GM18909 (cell line): Measurements from ENCODE around the gene SSBP3.

Source experiments
- ATAC-seq: cut with Tn5 transposase; IDR thresholded peaks from one replicate; pipeline ENCODE4 v1.9.1; 2021; ENCODE audit warnings: mild to moderate bottlenecking; ENCODE audit not compliant: unreplicated experiment, poor library complexity

SSBP3 gene

GRCh38 chr1:54413295-54413694 lies 7.1 kb upstream of the SSBP3 start:
- no peak for ATAC-seq

- no peak for ATAC-seq
These were observed 4.2 kb upstream of the SSBP3 start for GRCh38 chr1:54410359-54410758.

DNA sequence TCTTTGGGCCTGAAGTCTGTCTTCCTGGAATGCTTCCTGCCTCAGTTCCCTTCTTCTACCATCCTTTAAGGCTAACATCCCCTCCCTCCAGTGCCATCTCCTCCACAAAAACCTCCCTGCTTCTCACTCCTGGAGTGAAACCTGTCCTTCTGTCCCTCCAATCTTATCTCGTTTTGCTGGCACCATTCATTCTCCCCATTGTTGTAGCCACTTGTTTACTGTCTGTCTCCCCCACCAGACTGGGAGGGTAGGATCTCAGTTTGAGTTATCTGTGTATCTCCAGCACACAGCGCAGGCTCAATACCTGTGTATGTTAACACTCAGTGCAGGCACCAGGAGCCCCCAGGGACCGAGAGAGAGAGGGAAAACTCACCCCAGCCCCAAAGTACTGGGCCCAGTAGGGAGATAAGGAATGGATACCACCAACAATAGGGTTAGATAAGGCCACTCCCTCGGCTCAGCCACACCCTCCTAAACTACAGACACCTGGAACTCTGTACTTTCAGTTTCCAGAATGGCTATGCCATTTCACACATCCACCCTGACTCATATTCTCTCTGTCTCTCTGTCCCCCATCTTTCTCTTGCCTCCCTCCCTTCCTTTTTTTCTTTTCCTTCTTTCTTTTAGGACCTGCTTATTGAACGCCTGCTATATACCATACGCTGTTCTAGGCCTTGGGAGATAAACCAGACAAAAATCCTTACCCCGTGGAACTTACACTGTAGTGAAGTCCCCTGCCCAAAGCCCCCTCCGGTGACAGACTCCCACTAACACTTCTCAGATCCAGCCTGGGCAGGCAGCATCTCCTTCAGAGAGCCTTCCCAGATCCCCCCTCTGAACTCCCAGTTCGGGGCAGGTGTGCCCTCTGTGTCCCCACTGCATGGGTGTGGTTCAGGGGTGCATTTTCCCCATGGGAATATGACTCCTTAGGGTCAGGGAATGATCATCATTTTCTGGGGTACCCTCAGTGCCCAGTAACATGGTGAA lies 3.3 kb upstream of the SSBP3 start:
- peak; percentile 33 for ATAC-seq

DNA sequence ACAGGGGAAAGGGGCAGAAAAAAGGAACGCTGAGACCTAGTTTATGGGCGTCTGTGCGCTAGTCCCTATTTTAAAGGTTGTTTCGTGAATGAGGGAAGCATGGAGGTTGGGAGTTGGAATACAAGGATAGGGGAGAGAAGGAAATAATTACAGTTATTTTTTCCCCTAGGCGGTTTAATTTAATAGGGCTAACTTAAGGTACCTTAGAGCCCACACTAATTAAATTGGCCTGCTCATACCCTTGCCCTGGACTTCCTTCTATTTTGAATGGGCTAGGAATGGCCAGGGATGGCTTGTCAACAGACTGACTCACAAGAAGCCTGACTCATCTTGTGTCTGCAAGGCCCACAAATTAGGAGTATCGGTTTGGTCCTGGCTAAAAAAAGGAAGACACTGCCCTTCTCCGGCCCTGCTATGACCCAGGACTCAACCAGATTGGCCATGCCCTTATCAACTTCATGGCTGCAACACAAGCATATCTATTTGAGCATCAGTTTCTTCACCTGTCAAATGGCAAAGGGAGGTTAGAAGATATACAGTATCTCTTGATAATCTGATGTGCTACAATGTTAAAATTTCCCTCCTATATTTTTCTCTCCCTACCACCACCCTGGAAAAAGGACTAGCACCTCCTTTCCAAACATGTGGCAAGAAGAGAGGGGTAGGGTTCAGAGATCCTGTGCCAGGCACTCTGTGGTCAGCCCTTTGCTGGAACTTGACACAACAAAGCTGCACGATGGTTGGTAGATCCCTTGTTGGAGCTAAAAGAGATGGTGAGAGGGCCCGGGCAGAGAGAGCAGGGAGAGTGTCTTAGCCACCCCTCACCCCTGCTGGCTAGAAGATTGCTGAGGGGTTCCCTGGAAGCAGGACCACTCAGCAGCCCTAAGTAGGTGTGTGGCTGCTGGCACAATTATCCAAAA lies 2.2 kb upstream of the SSBP3 start:
- ATAC-seq = no peak

GRCh38 chr1:54407404-54408146 lies 1.4 kb upstream of the SSBP3 start:
- peak; percentile 40 for ATAC-seq

GRCh38 chr1:54407154-54407403 lies 885 bp upstream of the SSBP3 start:
- no peak for ATAC-seq

- no peak for ATAC-seq
These were observed 298 bp downstream of the SSBP3 start for GRCh38 chr1:54405898-54406293.

GRCh38 chr1:54404939-54405897 lies 976 bp downstream of the SSBP3 start:
- ATAC-seq = no peak

DNA sequence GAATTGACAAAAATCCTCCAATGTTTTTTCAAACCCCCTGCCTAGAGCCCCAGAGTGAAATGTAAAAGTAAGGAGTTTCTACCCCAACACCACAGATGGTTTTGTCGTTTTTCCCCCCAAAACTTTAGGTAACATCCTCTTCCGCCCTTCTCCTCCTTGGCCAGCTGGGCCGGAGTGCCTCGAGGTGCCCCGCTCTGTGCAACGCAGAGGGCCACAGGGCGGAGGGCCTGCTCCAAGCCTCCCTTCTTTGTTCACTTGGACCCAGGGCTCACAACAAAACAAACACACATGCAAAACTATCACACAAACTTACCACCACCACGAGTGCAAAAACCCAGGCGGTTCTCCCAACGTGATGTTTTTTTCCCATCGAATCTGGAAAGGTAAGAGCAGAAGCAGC lies 1.9 kb downstream of the SSBP3 start:
- no peak for ATAC-seq

- no peak for ATAC-seq
These were observed 2.4 kb downstream of the SSBP3 start for GRCh38 chr1:54403808-54404261.

- ATAC-seq = no peak
These were observed 2.8 kb downstream of the SSBP3 start for GRCh38 chr1:54403405-54403804.

DNA sequence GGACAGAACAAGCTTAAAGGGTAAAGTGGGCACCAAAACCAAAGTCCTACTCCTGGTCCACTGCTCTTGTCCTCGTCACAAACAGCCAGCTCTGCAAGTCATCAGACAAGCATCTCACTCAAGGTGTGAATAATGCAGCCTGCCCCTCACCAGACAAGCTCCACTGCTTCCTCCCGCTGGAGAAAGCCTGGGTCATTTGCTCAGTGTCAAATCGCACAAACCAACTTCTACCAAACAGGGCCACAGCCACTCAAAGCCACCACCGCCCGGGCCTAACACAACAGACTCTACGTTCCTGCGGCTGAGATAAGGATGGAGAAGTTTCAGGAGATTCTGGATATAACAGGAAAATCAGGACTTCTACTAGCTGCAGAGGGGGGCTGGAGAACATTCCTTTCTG lies 3.3 kb downstream of the SSBP3 start:
- no peak for ATAC-seq

GRCh38 chr1:54401799-54402198 lies 4.4 kb downstream of the SSBP3 start:
- ATAC-seq = no peak

DNA sequence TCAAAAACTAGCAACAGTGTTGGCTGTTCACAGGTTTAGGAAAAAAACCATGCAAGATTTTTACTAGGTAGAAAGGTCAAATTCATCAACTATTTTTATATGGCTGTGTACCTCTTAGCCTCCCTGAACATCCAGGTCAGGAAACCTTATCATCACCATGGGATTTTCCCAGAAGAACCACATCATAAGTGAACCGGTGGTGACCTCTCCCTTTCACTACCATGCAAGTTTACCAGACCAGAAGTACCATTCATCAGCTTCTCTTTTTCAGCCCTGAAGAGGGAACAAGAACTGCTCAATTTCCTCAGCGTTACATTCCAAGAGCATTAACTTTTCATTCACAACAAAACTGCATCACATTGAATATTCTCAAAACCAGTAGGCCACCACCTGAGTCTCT lies 5.9 kb downstream of the SSBP3 start:
- ATAC-seq = no peak

- ATAC-seq = no peak
These were observed 6.4 kb downstream of the SSBP3 start for GRCh38 chr1:54399765-54400164.

- ATAC-seq = no peak
These were observed 7.1 kb downstream of the SSBP3 start for GRCh38 chr1:54398963-54399528.

GRCh38 chr1:54397980-54398379 lies 8.2 kb downstream of the SSBP3 start:
- ATAC-seq = no peak

DNA sequence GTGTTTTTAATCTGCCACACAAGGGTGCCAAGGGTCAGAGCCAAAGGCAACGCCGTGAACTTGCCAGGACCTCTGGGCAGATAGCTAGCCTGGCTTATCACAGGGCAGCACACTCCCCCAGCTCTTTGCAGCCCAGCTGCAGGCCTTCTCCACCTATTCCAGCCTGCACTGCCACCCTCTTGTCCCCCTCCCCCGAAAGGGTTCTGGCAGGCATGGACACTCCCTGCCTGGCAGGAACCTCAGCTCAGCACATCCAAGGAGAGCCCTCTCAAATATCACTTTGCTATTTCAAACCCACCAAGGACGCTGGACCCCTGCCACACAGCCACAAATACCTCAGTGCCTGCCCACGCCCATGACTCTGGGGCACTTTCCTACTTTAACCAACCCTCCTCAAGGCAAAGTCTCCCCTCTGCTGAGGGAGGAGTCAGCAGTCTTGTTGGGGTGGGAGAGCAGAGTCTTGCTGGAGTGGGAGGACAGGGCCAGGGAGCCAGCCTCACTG lies 9.1 kb downstream of the SSBP3 start:
- ATAC-seq = no peak
